HG03457 (cell line): Measurements from ENCODE around the gene SLC7A11.
A peak's percentile ranks its signal among the peaks of the same experiment; 100 is the strongest.

Experiments
- ATAC-seq: cut with Tn5 transposase; IDR thresholded peaks from one replicate; pipeline ENCODE4 v1.9.1; 2021; ENCODE audit warnings: moderate number of reproducible peaks; ENCODE audit not compliant: unreplicated experiment

Gene SLC7A11

DNA sequence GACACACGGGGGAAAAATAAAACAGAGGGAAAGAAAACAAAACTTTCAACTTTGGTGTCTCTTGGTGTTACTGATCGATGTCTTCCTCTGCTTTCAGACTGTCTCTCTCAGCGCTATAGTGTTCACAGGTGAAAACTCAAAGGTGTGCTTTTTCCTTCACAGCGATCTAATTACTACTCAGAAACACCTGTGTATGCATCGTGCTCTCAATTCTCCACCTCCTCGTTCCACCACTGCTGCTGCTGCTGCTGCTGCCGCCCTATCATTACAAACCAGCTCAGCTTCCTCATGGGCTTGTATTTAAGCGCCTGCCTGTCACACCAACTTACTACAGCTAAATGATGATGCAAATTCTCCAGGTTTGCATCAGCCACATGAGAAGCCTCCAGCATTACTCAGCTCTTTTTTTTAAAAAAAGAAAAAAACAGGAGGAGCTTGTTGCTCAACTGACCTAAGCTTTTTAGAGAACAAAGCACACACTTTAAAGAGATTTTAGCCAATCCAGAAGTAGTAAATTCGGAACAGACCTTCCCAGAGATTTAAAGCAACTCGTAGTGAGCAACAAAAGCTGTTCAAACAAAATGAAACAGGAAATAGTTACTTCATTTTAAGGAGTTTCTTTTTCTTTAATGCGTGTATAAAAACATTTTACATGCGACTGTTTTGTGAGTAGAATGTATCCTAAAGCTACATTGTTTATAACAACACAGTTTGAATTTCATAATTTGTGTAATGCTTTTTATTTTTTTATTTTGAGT lies at the start of gene SLC7A11:
TSS of gene SLC7A11 (minus strand) at position 274 of the 758 bp plus-strand sequence. CDS start 280 bp downstream, outside the sequence.
- ATAC-seq = peak; percentile 99

- ATAC-seq = no peak
These were observed 49.3 kb upstream of the SLC7A11 start for GRCh38 chr4:138291431-138291830.

DNA sequence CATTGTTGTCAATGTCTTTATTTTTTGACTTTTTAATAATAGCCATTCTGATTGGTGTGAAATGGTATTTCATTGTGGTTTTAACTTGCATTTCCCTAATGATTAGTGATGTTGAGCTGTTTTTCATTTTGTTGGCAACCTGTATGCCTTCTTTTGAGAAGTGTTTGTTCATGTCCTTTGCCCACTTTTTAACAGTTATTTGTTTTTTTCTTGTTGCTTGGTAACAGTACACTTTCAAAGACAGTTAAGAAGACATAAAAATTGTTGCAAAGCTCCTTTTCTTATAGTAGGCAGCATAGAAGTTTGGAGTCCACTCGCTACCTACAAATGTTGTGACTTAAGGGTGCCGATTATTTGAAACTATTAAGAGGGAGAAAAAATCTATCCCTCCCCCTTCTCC lies 48.7 kb upstream of the SLC7A11 start:
- no peak for ATAC-seq

DNA sequence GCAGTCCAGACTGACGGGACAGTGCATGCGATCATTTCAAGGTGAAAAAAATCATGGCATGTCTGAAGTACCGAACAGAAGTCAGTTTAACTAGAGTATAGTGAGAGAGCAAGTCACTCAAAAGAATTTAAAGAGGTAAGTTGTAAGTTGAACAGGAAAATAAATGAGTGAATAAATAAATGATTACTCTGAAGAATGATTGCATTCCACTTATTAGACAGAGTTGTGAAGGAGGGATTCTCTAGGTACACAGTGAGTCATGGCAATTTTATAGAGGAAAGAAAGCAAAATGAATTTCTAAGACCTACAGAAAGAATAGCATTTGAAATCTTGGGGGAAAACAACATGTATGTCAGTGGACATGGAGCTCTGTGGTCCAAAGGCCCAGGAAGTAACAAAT lies 37.1 kb upstream of the SLC7A11 start:
- ATAC-seq = no peak

GRCh38 chr4:138277133-138277532 lies 35.0 kb upstream of the SLC7A11 start:
- no peak for ATAC-seq

DNA sequence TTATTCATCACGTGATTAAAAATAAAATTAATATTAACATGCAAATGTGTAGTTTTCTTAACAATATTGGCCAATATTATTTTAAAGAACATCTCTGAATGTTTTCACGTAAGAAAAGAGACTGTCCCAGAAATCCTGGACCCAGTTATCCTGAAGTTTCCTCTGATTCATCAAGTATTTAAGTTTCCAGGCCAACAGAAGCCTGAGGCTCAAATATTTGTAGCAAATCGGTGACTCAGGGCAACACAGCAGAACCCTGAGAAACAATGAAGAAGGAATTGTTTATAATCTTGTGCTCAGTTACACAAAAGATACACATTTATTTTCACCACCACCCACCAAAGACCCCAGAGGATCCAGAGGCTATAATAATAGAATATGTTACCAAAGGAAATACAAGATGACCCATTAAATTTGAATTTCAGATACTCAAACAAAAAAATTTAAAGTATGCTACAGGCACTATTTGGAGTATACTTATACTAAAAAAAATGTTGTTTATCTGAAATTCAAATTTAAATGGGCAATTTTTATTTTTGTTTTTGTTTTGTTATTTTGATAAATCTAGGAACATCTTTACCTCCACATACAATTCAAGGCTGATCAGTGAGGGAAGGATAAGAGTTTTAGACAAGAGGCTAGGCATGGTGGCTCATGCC lies 33.9 kb upstream of the SLC7A11 start:
- no peak for ATAC-seq

GRCh38 chr4:138275216-138275615 lies 33.1 kb upstream of the SLC7A11 start:
- no peak for ATAC-seq

- no peak for ATAC-seq
These were observed 27.0 kb upstream of the SLC7A11 start for GRCh38 chr4:138269175-138269574.

DNA sequence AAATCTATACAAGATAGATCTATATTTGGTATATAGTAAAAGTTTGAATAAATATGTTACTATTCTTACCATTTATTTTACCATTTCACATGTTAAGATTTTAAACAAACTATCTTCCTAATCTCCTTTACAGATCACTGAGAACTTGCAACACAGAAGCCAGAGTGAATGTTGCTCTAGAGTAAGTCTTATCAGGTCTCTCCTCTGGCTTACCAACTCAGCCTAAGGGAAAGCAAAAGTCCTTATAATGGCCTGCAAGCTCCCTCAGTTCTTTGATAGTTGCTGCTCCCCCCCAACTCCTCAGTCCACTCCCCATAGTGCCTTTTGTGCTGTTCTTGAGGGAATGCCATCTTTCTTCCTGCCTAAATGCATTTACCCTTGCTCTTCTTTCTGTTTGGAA lies 25.7 kb upstream of the SLC7A11 start:
- ATAC-seq = no peak

DNA sequence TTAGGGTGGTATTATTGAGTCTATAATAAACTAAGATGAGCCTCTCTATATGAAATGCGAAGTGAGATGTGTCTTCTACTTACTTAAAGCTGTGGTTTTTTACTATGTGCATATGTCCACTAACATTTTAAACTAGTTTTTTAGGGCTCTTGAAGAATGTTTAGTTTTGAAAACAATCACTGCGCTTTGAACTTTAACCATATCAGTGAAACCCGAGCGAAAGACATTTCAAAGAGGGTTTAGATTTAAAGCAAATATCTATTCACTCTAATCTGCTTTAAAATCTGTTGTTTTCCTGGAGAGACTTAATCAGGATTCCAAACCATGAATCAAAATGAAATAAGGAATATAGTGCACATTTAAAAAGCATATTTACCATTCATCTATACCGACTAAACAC lies 24.8 kb upstream of the SLC7A11 start:
- ATAC-seq = no peak

DNA sequence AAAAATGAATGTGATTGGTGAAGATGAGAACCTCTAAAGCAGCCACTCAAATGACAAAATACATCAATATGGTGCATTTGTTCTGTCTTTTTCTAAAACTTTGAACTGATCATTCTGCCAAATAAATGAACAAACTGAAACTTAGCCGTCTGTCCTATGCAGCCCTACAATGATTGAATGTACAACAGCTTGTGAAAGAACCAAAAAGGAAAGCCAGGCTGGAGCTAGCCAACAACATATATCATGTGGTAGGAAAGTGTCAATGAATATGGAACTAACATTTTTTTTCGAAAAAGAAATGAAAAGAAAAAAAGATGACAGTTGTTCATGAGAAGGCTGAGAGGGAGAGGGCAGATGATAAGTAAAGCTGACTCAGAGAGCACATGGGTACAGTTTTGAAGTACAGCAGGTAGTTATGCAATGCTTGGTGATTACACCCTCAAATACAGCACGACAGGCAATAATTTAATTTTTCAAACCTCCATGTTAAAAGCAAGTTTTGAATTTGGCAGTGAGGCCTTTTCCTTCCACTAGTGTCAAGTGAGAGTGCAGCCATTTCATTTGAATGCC lies 21.2 kb upstream of the SLC7A11 start:
- no peak for ATAC-seq

GRCh38 chr4:138262469-138262868 lies 20.3 kb upstream of the SLC7A11 start:
- ATAC-seq = no peak

DNA sequence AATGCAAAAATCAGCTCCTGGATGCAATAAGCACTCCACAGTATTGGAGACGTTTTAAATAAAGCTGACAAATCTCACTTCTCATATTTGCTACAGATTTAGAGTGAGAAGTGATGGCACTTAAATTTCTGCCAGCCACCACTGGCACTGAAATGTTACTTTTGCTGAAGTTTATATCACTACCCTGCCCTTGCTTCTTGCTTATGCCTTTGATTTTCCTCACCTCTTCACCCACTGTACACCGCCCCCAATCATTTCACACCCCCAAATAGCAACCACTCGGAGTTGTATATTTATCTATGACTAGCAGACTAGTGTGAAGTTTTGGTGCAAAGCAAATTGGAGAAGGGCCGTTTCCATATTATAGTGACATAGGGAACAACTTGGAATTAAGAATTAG lies 19.9 kb upstream of the SLC7A11 start:
- no peak for ATAC-seq

- ATAC-seq = no peak
These were observed 17.7 kb upstream of the SLC7A11 start for GRCh38 chr4:138259824-138260223.

GRCh38 chr4:138259271-138259670 lies 17.1 kb upstream of the SLC7A11 start:
- ATAC-seq = no peak

- ATAC-seq = no peak
These were observed 14.5 kb upstream of the SLC7A11 start for GRCh38 chr4:138256608-138257007.

- ATAC-seq = no peak
These were observed 13.9 kb upstream of the SLC7A11 start for GRCh38 chr4:138255917-138256597.

GRCh38 chr4:138252551-138252950 lies 10.4 kb upstream of the SLC7A11 start:
- no peak for ATAC-seq

- ATAC-seq = no peak
These were observed 9.8 kb upstream of the SLC7A11 start for GRCh38 chr4:138251938-138252337.

- ATAC-seq = no peak
These were observed 7.0 kb upstream of the SLC7A11 start for GRCh38 chr4:138249132-138249531.

DNA sequence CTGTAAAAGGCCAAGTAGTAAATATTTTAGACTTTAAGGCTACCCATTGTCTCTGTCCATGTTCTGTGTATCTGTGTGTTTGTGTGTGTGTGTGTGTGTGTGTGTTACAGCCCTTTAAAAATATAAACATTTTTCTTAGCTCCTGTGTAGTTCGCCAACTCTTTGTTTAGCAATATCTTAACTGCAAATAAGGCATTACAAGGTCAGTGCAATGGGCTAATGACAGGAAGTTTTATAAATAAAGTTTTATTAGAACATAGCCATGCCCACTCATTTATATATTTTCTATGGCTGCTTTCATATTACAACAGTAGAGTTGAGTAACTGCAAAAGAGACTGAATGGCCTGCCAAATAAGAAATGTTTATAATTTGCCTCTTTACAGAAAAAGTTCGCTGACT lies 5.9 kb upstream of the SLC7A11 start:
- ATAC-seq = no peak

DNA sequence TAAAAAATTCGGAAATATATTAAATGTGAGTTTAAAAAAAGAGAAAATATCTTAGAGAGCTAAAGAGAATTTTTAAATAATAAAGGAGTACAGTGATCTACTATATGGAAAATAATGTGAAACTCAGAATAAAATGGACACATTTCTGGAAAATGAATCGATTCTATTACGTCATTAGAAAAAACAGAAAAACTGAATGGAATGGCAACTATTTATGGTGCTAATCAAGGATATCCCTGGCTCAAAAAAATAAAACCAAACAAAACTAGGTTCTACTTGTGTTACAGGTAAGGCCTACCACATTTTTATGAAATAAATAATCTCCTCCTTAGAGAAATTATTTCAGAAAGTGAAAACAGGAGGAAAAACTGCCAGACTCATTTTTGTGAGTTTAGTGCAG lies 5.5 kb upstream of the SLC7A11 start:
- no peak for ATAC-seq
